HUES6 (cell line): ENCODE results near the gene RSKR.

Source experiments
- H3K27ac ChIP-seq: 2 replicates; pipeline ENCODE4 v1.7.0; 2013; ENCODE audit warnings: low read depth, mild to moderate bottlenecking, low read length, inconsistent platforms
- H3K27me3 ChIP-seq: 2 replicates; pipeline ENCODE4 v1.6.1; 2013; ENCODE audit warnings: low read length; ENCODE audit not compliant: control insufficient read depth, insufficient read depth
- H3K36me3 ChIP-seq: 2 replicates; pipeline ENCODE4 v1.6.1; 2013; ENCODE audit warnings: low read length; ENCODE audit not compliant: control insufficient read depth, insufficient read depth
- H3K4me1 ChIP-seq: 2 replicates; pipeline ENCODE4 v1.6.1; 2013; ENCODE audit warnings: low read length; ENCODE audit not compliant: control insufficient read depth, insufficient read depth
- H3K4me3 ChIP-seq: 2 replicates; pipeline ENCODE4 v1.5.1; 2013; ENCODE audit warnings: low read depth, low read length
- H3K9ac ChIP-seq: one replicate; pipeline ENCODE4 v1.6.1; 2013; ENCODE audit warnings: mild to moderate bottlenecking, low read length
- H3K9me3 ChIP-seq: 2 replicates; pipeline ENCODE4 v1.6.1; 2013; ENCODE audit warnings: low read depth, low read length; ENCODE audit not compliant: control insufficient read depth, insufficient read depth

RSKR gene

GRCh38 chr17:28598799-28599310, 15.1 kb downstream of the RSKR start, which contains the start of gene SPAG5:
TSS of gene SPAG5 (minus strand) at chr17:28599025. CDS start at chr17:28598946, 79 bp downstream.
- Histone ChIP-seq H3K36me3 (peaks cover 19% of the 10 kb centered on the region), H3K27me3 (no peaks in the 10 kb centered on the region), H3K27ac (peak within 1 kb of the TSS; percentile 70), H3K9ac (peak within 1 kb of the TSS; percentile 93), H3K4me3 (peak within 1 kb of the TSS; percentile 82), H3K4me1 (peaks cover 11% of the 10 kb centered on the region; the same call in 1 of the 2 replicates), H3K9me3 (no peaks in the 10 kb centered on the region)

- H3K9me3 ChIP-seq: no peaks in the 10 kb centered on the region
- H3K4me3 ChIP-seq: peak overlapping the region; percentile 82
- peak overlapping the region; percentile 93 for H3K9ac ChIP-seq
- H3K36me3 ChIP-seq: peaks cover 20% of the 10 kb centered on the region
- H3K4me1 ChIP-seq: peaks cover 11% of the 10 kb centered on the region; the same call in 1 of the 2 replicates
- no peaks in the 10 kb centered on the region for H3K27me3 ChIP-seq
- H3K27ac ChIP-seq: peak overlapping the region; percentile 70
Observed at GRCh38 chr17:28598389-28598788, 15.6 kb downstream of the RSKR start.

GRCh38 chr17:28597606-28598383, 16.2 kb downstream of the RSKR start:
- peak overlapping the region; percentile 82 for H3K4me3 ChIP-seq
- H3K27me3 ChIP-seq: no peaks in the 10 kb centered on the region
- no peak overlapping the region; the same call in 1 of the 2 replicates for H3K27ac ChIP-seq
- H3K36me3 ChIP-seq: peaks cover 26% of the 10 kb centered on the region
- H3K9ac ChIP-seq: peak overlapping the region; percentile 93
- H3K9me3 ChIP-seq: no peaks in the 10 kb centered on the region
- peaks cover 11% of the 10 kb centered on the region; the same call in 1 of the 2 replicates for H3K4me1 ChIP-seq

GRCh38 chr17:28592260-28592659, 21.7 kb downstream of the RSKR start:
- no peaks in the 10 kb centered on the region for H3K27me3 ChIP-seq
- no peaks in the 10 kb centered on the region for H3K4me1 ChIP-seq
- H3K4me3 ChIP-seq: no peak overlapping the region
- peaks cover 69% of the 10 kb centered on the region for H3K36me3 ChIP-seq
- H3K9ac ChIP-seq: no peak overlapping the region
- H3K27ac ChIP-seq: no peak overlapping the region
- H3K9me3 ChIP-seq: no peaks in the 10 kb centered on the region

GRCh38 chr17:28585851-28586250, 28.1 kb downstream of the RSKR start:
- H3K27me3 ChIP-seq: no peaks in the 10 kb centered on the region
- peaks cover 90% of the 10 kb centered on the region for H3K36me3 ChIP-seq
- H3K9ac ChIP-seq: no peak overlapping the region
- H3K4me1 ChIP-seq: no peaks in the 10 kb centered on the region
- H3K27ac ChIP-seq: no peak overlapping the region
- no peaks in the 10 kb centered on the region for H3K9me3 ChIP-seq
- no peak overlapping the region for H3K4me3 ChIP-seq

- Histone ChIP-seq H3K36me3 (peaks cover 92% of the 10 kb centered on the region), H3K4me3 (no peak overlapping the region), H3K4me1 (no peaks in the 10 kb centered on the region), H3K27ac (no peak overlapping the region), H3K9me3 (no peaks in the 10 kb centered on the region), H3K27me3 (no peaks in the 10 kb centered on the region), H3K9ac (no peak overlapping the region)
Observed at GRCh38 chr17:28584434-28584833, 29.6 kb downstream of the RSKR start.

- Histone ChIP-seq H3K4me3 (no peak overlapping the region), H3K27me3 (no peaks in the 10 kb centered on the region), H3K36me3 (peaks cover 94% of the 10 kb centered on the region), H3K9ac (no peak overlapping the region), H3K27ac (no peak overlapping the region), H3K9me3 (no peaks in the 10 kb centered on the region), H3K4me1 (peaks cover 4% of the 10 kb centered on the region; the same call in 1 of the 2 replicates)
Observed at GRCh38 chr17:28582513-28582912, 31.5 kb downstream of the RSKR start.

GRCh38 chr17:28580959-28581358, 33.0 kb downstream of the RSKR start:
- Histone ChIP-seq H3K9ac (no peak overlapping the region), H3K27me3 (no peaks in the 10 kb centered on the region), H3K36me3 (peaks cover 87% of the 10 kb centered on the region), H3K27ac (no peak overlapping the region), H3K9me3 (no peaks in the 10 kb centered on the region), H3K4me1 (peaks cover 12% of the 10 kb centered on the region), H3K4me3 (no peak overlapping the region)

GRCh38 chr17:28579526-28579925, 34.5 kb downstream of the RSKR start:
- Histone ChIP-seq H3K4me1 (peaks cover 16% of the 10 kb centered on the region), H3K36me3 (peaks cover 76% of the 10 kb centered on the region)

GRCh38 chr17:28578246-28579195, 35.5 kb downstream of the RSKR start:
- Histone ChIP-seq H3K4me1 (peaks cover 16% of the 10 kb centered on the region), H3K4me3 (no peak overlapping the region), H3K9me3 (no peaks in the 10 kb centered on the region), H3K27me3 (no peaks in the 10 kb centered on the region), H3K27ac (no peak overlapping the region), H3K9ac (no peak overlapping the region), H3K36me3 (peaks cover 75% of the 10 kb centered on the region)

More at GRCh38 chr17:28579526-28579925, 34.5 kb downstream of the RSKR start:
- H3K27me3 ChIP-seq: no peaks in the 10 kb centered on the region
- no peaks in the 10 kb centered on the region for H3K9me3 ChIP-seq
- H3K9ac ChIP-seq: no peak overlapping the region
- H3K27ac ChIP-seq: no peak overlapping the region
- no peak overlapping the region for H3K4me3 ChIP-seq
